GM12878 (cell line): ENCODE data around the gene CUL9. TPM values are rescaled to one million over a fixed set of nuclear protein-coding genes. Genes with fewer than 3 reads are reported as not detected.

Experiments
- BCL11A ChIP-seq: IDR thresholded peaks from 2 replicates; pipeline ENCODE4 v1.6.1; 2011; ENCODE audit warnings: low read depth, low read length
- CEBPZ ChIP-seq: fragments of 150-350 bp; IDR thresholded peaks from 2 replicates; pipeline ENCODE4 v1.6.1; 2016; ENCODE audit warnings: low read depth, low read length
- CREM ChIP-seq: IDR thresholded peaks from 2 replicates; pipeline ENCODE4 v1.6.1; 2014; ENCODE audit warnings: antibody characterized with exemption, low read depth
- DPF2 ChIP-seq: fragments of 450-650 bp; IDR thresholded peaks from 2 replicates; pipeline ENCODE4 v1.6.1; 2017; ENCODE audit warnings: mild to moderate bottlenecking
- EGR1 ChIP-seq, 2 experiments: IDR thresholded peaks; 1 replicate in 1 of 2; 2 replicates in 1 of 2; pipeline ENCODE4 v1.6.1; 2011 to 2012; ENCODE audit warnings: low read depth in 2 of 2, low read length in 2 of 2, borderline replicate concordance in 1 of 2, mild to moderate bottlenecking in 1 of 2, moderate library complexity in 1 of 2
- SIX5 ChIP-seq: IDR thresholded peaks from 2 replicates; pipeline ENCODE4 v1.6.1; 2011; ENCODE audit warnings: mild to moderate bottlenecking, low read depth, low read length, moderate library complexity; ENCODE audit not compliant: severe bottlenecking
- SP1 ChIP-seq: IDR thresholded peaks from one replicate; pipeline ENCODE4 v1.6.1; 2011; ENCODE audit warnings: low read depth, low read length
- SREBF2 ChIP-seq: IDR thresholded peaks from 2 replicates; pipeline ENCODE4 v1.6.1; 2012; ENCODE audit warnings: mild to moderate bottlenecking, low read length
- TCF12 ChIP-seq: IDR thresholded peaks from 2 replicates; pipeline ENCODE4 v1.6.1; 2011; ENCODE audit warnings: low read depth, mild to moderate bottlenecking, low read length
- ZBTB11 ChIP-seq: fragments of 450-650 bp; formaldehyde crosslinking; IDR thresholded peaks from 2 replicates; pipeline ENCODE4 v1.5.0; 2022; ENCODE audit warnings: mild to moderate bottlenecking, missing genetic modification characterization
- ZNF592 ChIP-seq: fragments of 450-650 bp; IDR thresholded peaks from 2 replicates; pipeline ENCODE4 v1.6.1; 2017; ENCODE audit warnings: mild to moderate bottlenecking, moderate library complexity
- polyA plus RNA-seq, 11 experiments: library from polyadenylated mRNA; depleted of rRNA in 4 of 11; unstranded in 6 of 11; stranded (reverse) in 5 of 11; fragments of >200 nt; fragmentation: Nextera tagmentation in 4 of 11; fragmentation: Illumina TruSeq in 1 of 11; extraction: Ambion mirVana in 4 of 11; extraction: Trizol in 1 of 11; gene quantifications; 1 replicate in 1 of 11; 2 replicates in 10 of 11; pipeline versions ENCODE4 v1.2.1 to v1.2.3, GENCODE V29; 2011 to 2016; ENCODE audit warnings: inconsistent platforms in 2 of 11, missing spikeins in 2 of 11, low read depth in 1 of 11
- total RNA-seq, 4 experiments: library from RNA; depleted of rRNA in 3 of 4; stranded (reverse); fragments of >200 nt in 3 of 4; fragmentation: Illumina TruSeq in 1 of 4; extraction: Trizol in 1 of 4; gene quantifications; 2 replicates each; pipeline versions ENCODE4 v1.2.1 to v1.2.3, GENCODE V29; 2013 to 2021

The CUL9 gene
- total and polyA plus RNA-seq, 10 of the 15 experiments (the other 5 are each of a cell fraction or from before 2014, with no cell fraction given), result 1.2 to 48.3 (median 17.2) TPM

GRCh38 chr6:43188426-43188825, 6.4 kb downstream of the CUL9 start (continued):
- TF ChIP-seq ZNF592 (no peak), TCF12 (no peak), SREBF2 (no peak), SIX5 (no peak), CEBPZ (no peak), EGR1 (IDR thresholded peaks at IDR 0.05; ENCODE audit: borderline replicate concordance in 1 of 2, low read depth in 2 of 2, low read length in 2 of 2) (no peak), ZBTB11 (CRISPR knock-in tag) (no peak), CREM (no peak), SP1 (no peak), BCL11A (no peak), DPF2 (no peak)
